ENCODE measurements around the gene NDUFA12.

The NDUFA12 gene

DNA sequence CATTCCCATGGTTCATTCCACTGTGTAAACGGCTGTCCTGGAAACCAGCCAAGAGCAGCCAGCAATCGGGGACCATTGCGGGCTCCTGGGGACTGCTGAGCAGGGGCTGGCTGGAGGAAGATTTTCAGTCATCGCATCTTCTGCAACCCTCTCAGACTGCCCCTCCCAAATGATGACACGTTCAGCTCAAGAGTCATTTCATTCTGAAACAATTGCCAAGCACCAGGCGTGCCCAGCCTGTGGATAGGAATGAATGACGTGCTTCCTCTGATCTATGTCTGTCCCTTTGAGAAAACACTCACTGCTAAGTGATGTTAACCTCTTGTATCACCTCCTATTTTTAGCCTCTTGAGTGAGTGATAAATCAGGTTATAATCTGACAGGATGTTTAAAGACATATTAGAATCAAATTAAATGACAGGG is 62.0 kb downstream of the NDUFA12 start:
- no peaks in the 10 kb centered on the region for H3K27me3 ChIP-seq (ENCODE audit: insufficient read depth, poor library complexity, severe bottlenecking)
- TF ChIP-seq POLR2AphosphoS5 (IDR thresholded peaks at IDR 0.05; ENCODE audit: low read depth) (no peak), SPI1 (IDR thresholded peaks at IDR 0.05; ENCODE audit: borderline replicate concordance, low read depth) (no peak), GABPA (IDR thresholded peaks at IDR 0.05; ENCODE audit: low read depth) (no peak)
- TF ChIP-seq, protein P1, sequence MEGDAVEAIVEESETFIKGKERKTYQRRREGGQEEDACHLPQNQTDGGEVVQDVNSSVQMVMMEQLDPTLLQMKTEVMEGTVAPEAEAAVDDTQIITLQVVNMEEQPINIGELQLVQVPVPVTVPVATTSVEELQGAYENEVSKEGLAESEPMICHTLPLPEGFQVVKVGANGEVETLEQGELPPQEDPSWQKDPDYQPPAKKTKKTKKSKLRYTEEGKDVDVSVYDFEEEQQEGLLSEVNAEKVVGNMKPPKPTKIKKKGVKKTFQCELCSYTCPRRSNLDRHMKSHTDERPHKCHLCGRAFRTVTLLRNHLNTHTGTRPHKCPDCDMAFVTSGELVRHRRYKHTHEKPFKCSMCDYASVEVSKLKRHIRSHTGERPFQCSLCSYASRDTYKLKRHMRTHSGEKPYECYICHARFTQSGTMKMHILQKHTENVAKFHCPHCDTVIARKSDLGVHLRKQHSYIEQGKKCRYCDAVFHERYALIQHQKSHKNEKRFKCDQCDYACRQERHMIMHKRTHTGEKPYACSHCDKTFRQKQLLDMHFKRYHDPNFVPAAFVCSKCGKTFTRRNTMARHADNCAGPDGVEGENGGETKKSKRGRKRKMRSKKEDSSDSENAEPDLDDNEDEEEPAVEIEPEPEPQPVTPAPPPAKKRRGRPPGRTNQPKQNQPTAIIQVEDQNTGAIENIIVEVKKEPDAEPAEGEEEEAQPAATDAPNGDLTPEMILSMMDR (IDR thresholded peaks at IDR 0.05; ENCODE audit: insufficient read depth, low read length): no peak
- TF ChIP-seq, protein P2, sequence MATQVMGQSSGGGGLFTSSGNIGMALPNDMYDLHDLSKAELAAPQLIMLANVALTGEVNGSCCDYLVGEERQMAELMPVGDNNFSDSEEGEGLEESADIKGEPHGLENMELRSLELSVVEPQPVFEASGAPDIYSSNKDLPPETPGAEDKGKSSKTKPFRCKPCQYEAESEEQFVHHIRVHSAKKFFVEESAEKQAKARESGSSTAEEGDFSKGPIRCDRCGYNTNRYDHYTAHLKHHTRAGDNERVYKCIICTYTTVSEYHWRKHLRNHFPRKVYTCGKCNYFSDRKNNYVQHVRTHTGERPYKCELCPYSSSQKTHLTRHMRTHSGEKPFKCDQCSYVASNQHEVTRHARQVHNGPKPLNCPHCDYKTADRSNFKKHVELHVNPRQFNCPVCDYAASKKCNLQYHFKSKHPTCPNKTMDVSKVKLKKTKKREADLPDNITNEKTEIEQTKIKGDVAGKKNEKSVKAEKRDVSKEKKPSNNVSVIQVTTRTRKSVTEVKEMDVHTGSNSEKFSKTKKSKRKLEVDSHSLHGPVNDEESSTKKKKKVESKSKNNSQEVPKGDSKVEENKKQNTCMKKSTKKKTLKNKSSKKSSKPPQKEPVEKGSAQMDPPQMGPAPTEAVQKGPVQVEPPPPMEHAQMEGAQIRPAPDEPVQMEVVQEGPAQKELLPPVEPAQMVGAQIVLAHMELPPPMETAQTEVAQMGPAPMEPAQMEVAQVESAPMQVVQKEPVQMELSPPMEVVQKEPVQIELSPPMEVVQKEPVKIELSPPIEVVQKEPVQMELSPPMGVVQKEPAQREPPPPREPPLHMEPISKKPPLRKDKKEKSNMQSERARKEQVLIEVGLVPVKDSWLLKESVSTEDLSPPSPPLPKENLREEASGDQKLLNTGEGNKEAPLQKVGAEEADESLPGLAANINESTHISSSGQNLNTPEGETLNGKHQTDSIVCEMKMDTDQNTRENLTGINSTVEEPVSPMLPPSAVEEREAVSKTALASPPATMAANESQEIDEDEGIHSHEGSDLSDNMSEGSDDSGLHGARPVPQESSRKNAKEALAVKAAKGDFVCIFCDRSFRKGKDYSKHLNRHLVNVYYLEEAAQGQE (IDR thresholded peaks at IDR 0.05; ENCODE audit: insufficient replicate concordance, low read depth): no peak
- no peak overlapping the region for H3K4me3 ChIP-seq (replicated peaks; ENCODE audit: insufficient read depth, low read length)
- DNase-seq (ENCODE audit: low read depth in 1 of 2, low spot score in 1 of 2): no peak
- H3K27ac ChIP-seq (replicated peaks): no peak overlapping the region

DNA sequence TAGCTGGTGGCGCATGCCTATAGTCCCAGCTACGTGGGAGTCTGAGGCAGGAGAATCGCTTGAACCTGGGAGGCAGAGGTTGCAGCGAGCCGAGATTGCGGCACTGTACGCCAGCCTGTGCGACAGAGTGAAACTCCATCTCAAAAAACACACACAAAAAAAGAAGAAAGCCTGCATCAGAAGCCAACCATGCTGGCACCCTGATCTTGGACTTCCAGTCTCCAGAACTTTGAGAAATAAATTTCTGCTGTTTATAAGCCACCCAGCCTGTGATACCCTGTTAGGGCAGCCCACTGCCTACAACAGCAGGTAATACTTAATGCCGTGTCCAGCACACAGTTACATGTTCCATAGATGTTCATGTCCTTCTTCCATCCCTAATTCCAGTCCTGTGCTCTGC is 62.7 kb downstream of the NDUFA12 start:
- TF ChIP-seq SPI1 (IDR thresholded peaks at IDR 0.05; ENCODE audit: borderline replicate concordance, low read depth) (no peak), GABPA (IDR thresholded peaks at IDR 0.05; ENCODE audit: low read depth) (no peak)
- H3K4me3 ChIP-seq (replicated peaks; ENCODE audit: insufficient read depth, low read length): no peak overlapping the region
- H3K27me3 ChIP-seq (ENCODE audit: insufficient read depth, poor library complexity, severe bottlenecking): no peaks in the 10 kb centered on the region
- no peak for DNase-seq (ENCODE audit: low read depth in 1 of 2, low spot score in 1 of 2)
- H3K27ac ChIP-seq (replicated peaks): no peak overlapping the region

DNA sequence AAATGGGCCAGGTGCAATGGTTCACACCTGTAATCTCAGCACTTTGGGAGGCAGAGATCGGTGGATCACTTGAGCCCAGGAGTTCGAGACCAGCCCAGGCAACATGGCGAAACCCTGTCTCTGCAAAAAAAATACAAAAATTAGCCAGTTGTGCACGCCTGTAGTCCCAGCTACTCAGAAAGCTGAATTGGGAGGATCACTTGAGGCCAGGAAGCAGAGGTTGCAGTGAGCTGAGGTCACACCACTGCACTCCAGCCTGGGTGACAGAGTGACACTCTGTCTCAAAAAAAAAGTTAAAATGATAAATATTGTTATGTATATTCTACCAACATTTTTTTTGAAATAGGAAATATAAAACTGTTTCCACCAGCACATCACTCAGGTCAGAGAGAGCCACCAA is 64.9 kb downstream of the NDUFA12 start:
- peak in 1 of 2 experiments; percentile 5 for DNase-seq (ENCODE audit: low read depth in 1 of 2, low spot score in 1 of 2)
- H3K4me3 ChIP-seq (replicated peaks; ENCODE audit: insufficient read depth, low read length): no peak overlapping the region
- no peak overlapping the region for H3K27ac ChIP-seq (replicated peaks)
- TF ChIP-seq POLR2AphosphoS5 (IDR thresholded peaks at IDR 0.05; ENCODE audit: low read depth) (no peak), SPI1 (IDR thresholded peaks at IDR 0.05; ENCODE audit: borderline replicate concordance, low read depth) (no peak), GABPA (IDR thresholded peaks at IDR 0.05; ENCODE audit: low read depth) (no peak)
- TF ChIP-seq, protein P2 (IDR thresholded peaks at IDR 0.05; ENCODE audit: insufficient replicate concordance, low read depth): no peak
- TF ChIP-seq, protein P1 (IDR thresholded peaks at IDR 0.05; ENCODE audit: insufficient read depth, low read length): no peak
- no peaks in the 10 kb centered on the region for H3K27me3 ChIP-seq (ENCODE audit: insufficient read depth, poor library complexity, severe bottlenecking)

DNA sequence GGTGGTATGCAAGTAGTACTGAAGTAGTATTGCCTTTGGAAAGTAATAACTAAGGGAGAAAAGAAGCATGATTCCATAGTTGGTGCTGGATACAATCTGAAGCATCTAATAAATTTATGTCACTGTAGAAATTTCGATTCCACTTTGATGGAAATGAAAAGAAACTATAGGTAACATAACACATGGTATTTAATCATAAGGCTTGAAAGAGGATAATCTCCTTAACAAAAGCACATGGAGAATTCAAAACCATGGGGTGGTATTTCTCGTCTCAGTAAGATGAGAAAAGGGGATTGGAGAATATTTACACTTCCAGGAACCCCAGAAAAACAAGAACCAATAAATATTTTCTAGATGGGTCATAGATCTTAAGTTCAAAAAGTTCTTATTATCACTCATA is 72.7 kb downstream of the NDUFA12 start:
- Histone ChIP-seq H3K27me3 (ENCODE audit: insufficient read depth, poor library complexity, severe bottlenecking) (no peaks in the 10 kb centered on the region), H3K4me3 (replicated peaks; ENCODE audit: insufficient read depth, low read length) (no peak overlapping the region), H3K27ac (replicated peaks) (no peak overlapping the region)
- TF ChIP-seq SPI1 (IDR thresholded peaks at IDR 0.05; ENCODE audit: borderline replicate concordance, low read depth): no peak
- TF ChIP-seq GABPA (IDR thresholded peaks at IDR 0.05; ENCODE audit: low read depth): no peak
- no peak for TF ChIP-seq POLR2AphosphoS5 (IDR thresholded peaks at IDR 0.05; ENCODE audit: low read depth)
- TF ChIP-seq, protein P1 (IDR thresholded peaks at IDR 0.05; ENCODE audit: insufficient read depth, low read length): no peak
- TF ChIP-seq, protein P2 (IDR thresholded peaks at IDR 0.05; ENCODE audit: insufficient replicate concordance, low read depth): no peak
- DNase-seq (ENCODE audit: low read depth in 1 of 2, low spot score in 1 of 2): no peak
